Esophagus muscularis mucosa (tissue), 4 donors: ENCODE measurements around the gene C3orf85. TPM values are rescaled to one million over a fixed set of nuclear protein-coding genes. Genes with fewer than 3 reads are reported as not detected.

Source experiments
- DNase-seq: peaks from one replicate; pipeline ENCODE4 v3.0.0-alpha.2; 2017; ENCODE audit errors: extremely low spot score
- H3K27ac ChIP-seq, 4 donors: fragments of 200-600 bp; sonication (generic); replicated peaks in 1 of 4; 1 replicate in 3 of 4; 2 replicates in 1 of 4; pipeline ENCODE4 v1.5.1; 2016 to 2019; ENCODE audit warnings: mild to moderate bottlenecking in 1 of 4
- H3K27me3 ChIP-seq, 4 donors: fragments of 200-600 bp; sonication (generic); one replicate each; pipeline versions ENCODE4 v1.5.1 to v1.6.0; 2016 to 2019
- H3K36me3 ChIP-seq, 4 donors: fragments of 200-600 bp; sonication (generic); one replicate each; pipeline ENCODE4 v1.5.1; 2016 to 2019
- H3K4me1 ChIP-seq, 4 donors: fragments of 200-600 bp; sonication (generic); one replicate each; pipeline ENCODE4 v1.5.1; 2016 to 2019
- H3K4me3 ChIP-seq, 4 donors: fragments of 200-600 bp; sonication (generic); 1 replicate in 2 of 4; 2 replicates in 2 of 4; pipeline ENCODE4 v1.5.1; 2016 to 2019; ENCODE audit warnings: mild to moderate bottlenecking in 4 of 4, moderate library complexity in 1 of 4
- H3K9me3 ChIP-seq, 4 donors: fragments of 200-600 bp; sonication (generic); 1 replicate in 3 of 4; 2 replicates in 1 of 4; pipeline ENCODE4 v1.5.1; 2016 to 2019
- CTCF ChIP-seq, 3 experiments: fragments of 200-600 bp in 2 of 3; fragments of 450-650 bp in 1 of 3; sonication (generic) in 2 of 3; IDR thresholded peaks; one replicate each; pipeline ENCODE4 v1.5.1; 2017 to 2019; ENCODE audit warnings: antibody characterized with exemption in 3 of 3, mild to moderate bottlenecking in 2 of 3, moderate library complexity in 1 of 3
- EP300 ChIP-seq: sonication (generic); formaldehyde crosslinking; IDR thresholded peaks from one replicate; pipeline ENCODE4 v1.6.1; 2017; ENCODE audit warnings: antibody characterized with exemption
- POLR2A ChIP-seq: fragments of 450-650 bp; IDR thresholded peaks from one replicate; pipeline ENCODE4 v1.6.1; 2017; ENCODE audit warnings: antibody characterized with exemption, moderate library complexity, mild to moderate bottlenecking, low read depth
- POLR2AphosphoS5 ChIP-seq, 2 donors: sonication (generic); formaldehyde crosslinking; IDR thresholded peaks; one replicate each; pipeline ENCODE4 v1.6.1; 2017; ENCODE audit warnings: antibody characterized with exemption in 2 of 2
- WGBS: methylation state at CpG from one replicate; pipeline ENCODE4 v1.1.5; 2018; 5-methylcytosine and 5-hydroxymethylcytosine counted together
- intact Hi-C: fragments of 100-400 bp; cut with DNase I; formaldehyde crosslinking; loops from one replicate; pipeline ENCODE4 v1.15.1; 2023
- total RNA-seq, 4 donors: library from RNA; depleted of rRNA; stranded (reverse); fragments of >200 nt; gene quantifications; one replicate each; pipeline versions ENCODE4 v1.1.0 to v1.2.1, GENCODE V29; 2016

Gene C3orf85
- total RNA-seq, 4 donors from 2014 or later: not detected

GRCh38 chr3:109187390-109187789 lies 50.9 kb downstream of the C3orf85 start:
- Histone ChIP-seq H3K27me3 (no peaks in the 10 kb centered on the region), H3K27ac (no peak overlapping the region), H3K4me3 (no peak overlapping the region), H3K4me1 (no peaks in the 10 kb centered on the region), H3K9me3 (no peaks in the 10 kb centered on the region), H3K36me3 (no peaks in the 10 kb centered on the region)
- WGBS: 100% methylated on average over 5 of the region's 5 CpGs
- TF ChIP-seq POLR2A (no peak), EP300 (no peak), POLR2AphosphoS5 (IDR thresholded peaks at IDR 0.05) (no peak), CTCF (IDR thresholded peaks at IDR 0.05) (no peak)
- no peak for DNase-seq
- intact Hi-C loops: no loop called here

- no peak for DNase-seq
- no peak for TF ChIP-seq POLR2AphosphoS5 (IDR thresholded peaks at IDR 0.05)
- no peak for TF ChIP-seq CTCF (IDR thresholded peaks at IDR 0.05)
- no peak for TF ChIP-seq EP300
- TF ChIP-seq POLR2A: no peak
- Histone ChIP-seq H3K4me1 (no peaks in the 10 kb centered on the region), H3K27me3 (no peaks in the 10 kb centered on the region), H3K4me3 (no peak overlapping the region), H3K27ac (no peak overlapping the region), H3K9me3 (no peaks in the 10 kb centered on the region), H3K36me3 (no peaks in the 10 kb centered on the region)
- intact Hi-C loops: no loop called here
- WGBS: 64% methylated on average over 6 of the region's 6 CpGs
Measured at GRCh38 chr3:109188741-109189140, 52.2 kb downstream of the C3orf85 start.

GRCh38 chr3:109191421-109191820 lies 54.9 kb downstream of the C3orf85 start:
- no peak overlapping the region for H3K4me3 ChIP-seq
- H3K36me3 ChIP-seq: no peaks in the 10 kb centered on the region
- no peaks in the 10 kb centered on the region for H3K4me1 ChIP-seq
- H3K9me3 ChIP-seq: no peaks in the 10 kb centered on the region
- H3K27me3 ChIP-seq: no peaks in the 10 kb centered on the region
- 100% methylated on average over 1 of the region's 1 CpG for WGBS
- intact Hi-C loops: no loop called here
- DNase-seq: no peak
- TF ChIP-seq POLR2A: no peak
- TF ChIP-seq EP300: no peak
- TF ChIP-seq POLR2AphosphoS5 (IDR thresholded peaks at IDR 0.05): no peak
- no peak for TF ChIP-seq CTCF (IDR thresholded peaks at IDR 0.05)
- H3K27ac ChIP-seq: no peak overlapping the region

GRCh38 chr3:109195815-109196214 lies 59.3 kb downstream of the C3orf85 start:
- Histone ChIP-seq H3K36me3 (no peaks in the 10 kb centered on the region), H3K4me3 (no peak overlapping the region), H3K27ac (no peak overlapping the region), H3K4me1 (no peaks in the 10 kb centered on the region), H3K27me3 (no peaks in the 10 kb centered on the region), H3K9me3 (no peaks in the 10 kb centered on the region)
- 23% methylated on average over 1 of the region's 1 CpG for WGBS
- TF ChIP-seq POLR2A (no peak), POLR2AphosphoS5 (IDR thresholded peaks at IDR 0.05) (no peak), EP300 (no peak), CTCF (IDR thresholded peaks at IDR 0.05) (no peak)
- no peak for DNase-seq
- intact Hi-C loops: no loop called here

Other genes starting within 250 kb of the C3orf85 start
- gene GUCA1C, start 182.8 kb upstream of the C3orf85 start, total RNA-seq: not detected
- not detected for gene MORC1, start 18.6 kb upstream of the C3orf85 start, total RNA-seq
- gene DPPA2, start 179.8 kb downstream of the C3orf85 start, total RNA-seq: not detected
- not detected for gene DPPA4, start 200.8 kb downstream of the C3orf85 start, total RNA-seq